HG02973 (cell line): ENCODE results near the gene SLC35F3.
"Not testable (repeated sequence)": the region's sequence is repeated elsewhere in the genome, so short reads cannot be mapped to it uniquely, and the experiment has no call there.

Experiments used
- ATAC-seq: cut with Tn5 transposase; IDR thresholded peaks from one replicate; pipeline ENCODE4 v1.9.1; 2021; ENCODE audit warnings: moderate library complexity; ENCODE audit not compliant: unreplicated experiment

SLC35F3 gene

DNA sequence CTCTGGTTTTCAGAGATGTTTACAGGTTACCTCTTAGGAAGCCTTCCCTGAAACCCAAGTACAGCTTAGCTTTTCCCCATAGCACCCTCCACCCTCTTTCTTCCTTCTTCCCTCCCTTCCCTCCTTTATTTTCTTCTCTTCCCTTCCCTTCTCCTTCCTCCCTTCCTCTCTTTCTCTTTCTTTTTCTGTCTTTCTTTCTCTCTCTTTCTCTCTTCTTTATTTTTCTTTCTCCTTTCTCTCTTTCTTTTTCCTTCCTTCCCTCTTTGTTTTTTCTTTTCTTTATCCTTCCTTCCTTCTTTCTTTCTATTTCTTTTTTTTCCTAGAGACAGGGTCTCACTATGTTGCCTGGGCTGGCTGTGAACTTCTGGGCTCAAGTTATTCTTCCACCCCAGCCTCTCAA, 231.6 kb downstream of the SLC35F3 start:
- ATAC-seq = no peak

DNA sequence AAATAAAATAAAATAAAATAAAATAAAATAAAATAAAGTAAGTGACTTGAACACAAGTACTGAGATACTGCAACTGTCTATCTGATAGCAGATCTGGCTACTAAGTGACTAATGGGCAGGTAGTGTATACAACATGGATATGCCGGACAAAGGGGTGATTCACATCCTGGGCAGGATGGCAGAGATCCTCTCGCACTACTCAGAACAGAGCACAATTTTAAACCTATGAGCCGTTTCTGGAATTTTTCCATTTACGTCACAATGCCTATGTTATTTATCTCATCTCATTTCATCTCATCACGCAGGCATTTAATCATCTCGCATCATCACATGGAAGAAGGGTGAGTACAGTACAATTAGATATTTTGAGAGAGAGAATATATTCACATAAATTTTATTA, 235.5 kb downstream of the SLC35F3 start:
- ATAC-seq = no peak

DNA sequence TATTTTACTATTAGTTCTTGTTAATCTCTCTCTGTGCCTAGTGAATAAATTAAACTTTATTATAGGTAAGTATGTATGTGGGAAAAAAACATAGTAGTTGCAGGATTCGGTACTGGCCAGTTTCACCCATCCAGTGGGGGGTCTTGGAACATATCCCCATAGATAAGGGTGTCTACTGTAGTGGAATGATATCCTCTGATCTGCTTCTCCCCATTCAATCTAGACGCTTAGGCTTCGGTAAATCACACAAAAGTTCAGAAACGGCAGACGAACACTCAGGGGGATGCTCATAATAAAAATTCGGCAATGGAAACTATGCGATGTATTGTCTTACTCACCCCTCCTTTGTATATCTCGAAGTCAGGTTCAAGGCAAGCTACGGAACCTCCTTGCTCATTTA, 235.9 kb downstream of the SLC35F3 start:
- no peak for ATAC-seq

DNA sequence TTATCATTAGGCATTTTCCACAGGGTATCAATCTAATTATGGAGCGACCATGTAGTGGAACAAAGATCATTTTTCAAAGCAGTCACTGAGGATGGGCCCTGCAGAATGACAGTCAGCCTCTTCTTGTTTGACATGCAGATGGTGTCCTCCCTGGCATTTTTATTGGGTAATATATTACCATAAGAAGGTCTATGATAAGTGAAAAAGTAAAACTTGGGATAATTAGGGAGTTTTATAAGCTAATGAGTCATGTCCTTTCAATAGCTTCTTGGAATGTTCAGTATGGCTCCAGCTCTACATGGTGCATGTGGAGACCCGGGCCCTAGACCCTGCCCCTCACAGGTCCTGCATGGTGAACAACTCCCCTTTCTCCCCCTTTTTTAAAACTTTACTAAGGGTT, 236.5 kb downstream of the SLC35F3 start:
- ATAC-seq = no peak

DNA sequence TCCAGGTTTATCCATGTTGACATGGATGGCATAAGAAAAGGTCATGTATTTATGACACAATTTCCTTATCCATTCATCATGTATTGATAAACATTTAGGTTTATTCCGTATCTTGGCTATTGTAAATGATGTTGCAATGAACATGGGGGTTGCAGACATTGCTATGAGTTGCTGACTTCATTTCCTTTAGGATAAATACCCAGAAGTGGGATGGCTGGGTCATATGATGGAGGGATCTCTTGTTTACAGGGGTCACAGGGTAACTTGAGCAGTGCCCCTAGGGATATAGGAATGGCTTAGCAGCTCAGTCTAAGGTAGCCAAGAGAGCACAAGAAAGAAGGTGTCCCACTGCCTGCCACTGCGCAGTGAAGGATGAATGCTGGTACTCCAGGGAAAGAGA, 239.2 kb downstream of the SLC35F3 start:
- no peak for ATAC-seq

DNA sequence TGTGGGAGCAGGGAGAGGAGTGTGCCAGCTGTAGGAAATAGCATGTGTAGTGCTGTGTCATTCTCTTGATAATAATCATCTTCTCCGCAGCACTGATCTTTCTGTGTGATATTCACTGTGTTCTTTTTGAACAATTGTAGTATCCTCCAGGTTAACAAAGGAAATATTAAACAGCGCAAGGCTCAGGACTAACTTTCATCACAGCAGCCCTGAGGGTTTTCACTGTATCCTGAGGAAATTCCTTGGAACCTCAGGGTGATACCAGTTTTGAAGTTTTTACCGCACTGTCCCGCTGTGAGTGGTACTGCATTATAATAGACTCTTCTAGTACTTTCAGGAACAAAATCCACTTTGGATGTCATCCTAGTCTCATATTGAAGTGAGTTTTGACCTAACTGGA, 240.4 kb downstream of the SLC35F3 start:
- no peak for ATAC-seq

DNA sequence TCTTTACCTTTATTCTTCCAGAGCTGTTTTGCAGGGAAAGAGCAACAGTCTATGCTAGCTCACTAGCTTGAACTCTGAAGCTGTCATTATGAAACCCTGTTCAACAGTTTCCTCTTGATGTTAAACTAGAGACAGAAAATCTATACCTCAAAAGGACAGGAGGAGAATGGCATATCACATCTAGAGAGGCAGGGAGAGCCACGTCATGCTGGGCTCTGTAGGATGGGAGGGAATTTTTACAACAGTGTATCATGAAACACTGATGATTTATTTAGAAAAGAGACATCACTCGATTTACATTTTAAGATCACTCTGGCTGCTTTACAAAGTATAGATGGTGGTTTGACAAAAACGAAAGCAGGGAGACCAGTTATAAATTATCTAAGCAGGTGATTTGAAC, 243.9 kb downstream of the SLC35F3 start:
- no peak for ATAC-seq

DNA sequence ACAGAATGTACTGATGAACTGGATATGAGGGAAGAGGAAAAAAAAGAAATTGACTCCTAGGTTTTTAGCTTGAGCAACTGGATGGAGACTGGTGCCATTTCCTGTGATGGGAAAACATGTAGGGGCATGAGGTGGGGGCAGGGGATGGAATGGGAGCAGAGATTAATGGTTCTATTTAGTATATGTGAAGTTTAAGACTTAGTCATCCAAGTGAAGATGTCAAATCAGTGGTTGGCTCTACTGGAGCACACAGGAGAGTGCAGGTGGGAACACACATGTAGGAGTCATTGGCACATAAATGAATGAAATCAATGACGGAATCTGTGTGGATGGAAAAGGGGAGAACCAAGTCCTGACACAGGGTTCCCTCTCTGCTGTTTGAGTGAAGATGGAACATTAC, 244.3 kb downstream of the SLC35F3 start:
- no peak for ATAC-seq

DNA sequence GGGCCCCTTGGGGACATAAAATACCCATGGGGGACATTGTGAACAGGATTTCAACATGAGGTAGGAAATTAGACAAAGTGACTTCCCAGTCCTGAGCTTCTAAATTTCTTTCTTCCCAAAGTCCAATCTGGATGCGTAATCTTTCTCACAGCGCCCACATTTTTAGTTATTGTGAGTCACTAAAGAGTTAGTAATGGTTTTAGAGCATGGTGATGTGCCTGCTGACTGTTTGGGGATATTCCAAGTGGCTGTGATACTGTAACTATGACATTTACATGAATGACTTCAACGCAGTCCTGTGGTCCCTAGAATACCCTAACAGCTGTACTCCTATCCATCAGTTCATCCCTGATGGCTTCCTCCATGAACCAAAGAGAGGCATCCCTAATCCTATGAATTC, 244.7 kb downstream of the SLC35F3 start:
- no peak for ATAC-seq

DNA sequence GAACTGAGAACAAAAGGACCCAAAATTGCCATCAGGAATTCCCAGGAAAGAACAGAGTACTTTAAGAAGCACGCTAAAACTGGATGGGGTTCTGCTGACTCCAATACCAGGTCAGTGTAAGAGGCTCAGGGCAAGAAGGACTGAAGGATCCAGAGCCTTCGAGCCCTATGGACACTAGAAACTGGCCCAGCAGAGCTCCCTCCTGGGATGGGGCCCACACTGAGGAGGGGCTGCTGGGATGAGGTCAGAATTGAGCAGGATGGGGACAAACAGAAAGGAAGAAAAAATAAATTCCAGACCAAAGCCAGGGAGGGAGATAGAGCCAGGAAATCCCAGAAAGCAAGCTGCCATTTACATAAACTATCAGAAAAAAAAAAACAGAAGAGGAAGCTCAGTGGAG, 246.4 kb downstream of the SLC35F3 start:
- no peak for ATAC-seq

DNA sequence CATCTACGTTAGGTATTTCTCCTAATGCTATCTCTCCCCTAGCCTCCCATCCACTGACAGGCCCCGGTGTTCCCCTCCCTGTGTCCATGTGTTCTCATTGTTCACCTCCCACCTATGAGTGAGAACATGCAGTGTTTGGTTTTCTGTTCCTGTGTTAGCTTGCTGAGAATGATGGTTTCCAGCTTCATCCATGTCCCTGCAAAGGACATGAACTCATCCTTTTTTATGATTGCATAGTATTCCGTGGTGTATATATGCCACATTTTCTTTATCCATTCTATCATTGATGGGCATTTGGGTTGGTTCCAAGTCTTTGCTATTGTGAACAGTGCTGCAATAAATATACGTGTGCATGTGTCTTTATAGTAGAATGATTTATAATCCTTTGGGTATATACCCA, 247.9 kb downstream of the SLC35F3 start:
- not testable (repeated sequence) for ATAC-seq

DNA sequence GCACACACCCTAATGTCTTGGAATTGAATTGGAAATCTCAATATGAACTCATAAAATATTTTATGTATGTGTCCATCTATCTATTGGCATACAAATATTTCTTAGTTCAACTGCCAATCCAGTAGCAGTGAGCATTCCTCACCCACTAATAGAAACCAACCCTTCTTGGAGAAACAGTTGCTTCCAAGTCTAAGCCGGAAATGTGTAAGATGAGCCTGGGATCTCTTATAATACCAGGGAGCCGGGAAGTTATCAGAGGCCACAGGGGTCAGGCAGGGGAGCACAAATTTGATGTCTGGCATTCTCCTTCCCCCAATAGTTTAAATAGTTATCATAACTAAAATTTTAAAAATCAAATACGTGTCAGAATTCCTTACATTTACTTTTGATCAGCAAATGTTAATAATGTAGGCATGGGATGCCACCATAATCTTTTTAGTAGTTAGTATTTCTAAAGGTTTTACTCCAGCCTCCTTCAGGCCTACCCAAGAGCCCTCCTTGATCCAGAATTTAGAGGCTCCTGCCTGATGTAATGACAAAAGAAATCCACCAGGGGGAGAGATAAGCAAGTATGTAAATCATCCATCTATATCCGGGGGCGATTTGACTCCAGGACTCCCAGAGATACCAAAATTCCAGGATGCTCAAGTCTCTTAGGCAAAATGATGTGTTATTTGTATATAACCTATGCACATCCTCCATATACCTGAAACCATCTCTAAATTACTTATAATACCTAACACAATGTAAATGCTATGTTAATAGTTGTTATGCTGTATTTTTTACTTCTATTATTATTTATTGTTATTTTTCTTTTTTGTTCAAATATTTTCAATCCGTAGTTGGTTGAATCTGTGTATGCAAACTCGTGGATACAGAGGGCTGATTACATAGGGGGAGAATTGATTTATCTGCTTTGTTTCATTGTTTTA, 250.1 kb downstream of the SLC35F3 start:
- no peak for ATAC-seq

DNA sequence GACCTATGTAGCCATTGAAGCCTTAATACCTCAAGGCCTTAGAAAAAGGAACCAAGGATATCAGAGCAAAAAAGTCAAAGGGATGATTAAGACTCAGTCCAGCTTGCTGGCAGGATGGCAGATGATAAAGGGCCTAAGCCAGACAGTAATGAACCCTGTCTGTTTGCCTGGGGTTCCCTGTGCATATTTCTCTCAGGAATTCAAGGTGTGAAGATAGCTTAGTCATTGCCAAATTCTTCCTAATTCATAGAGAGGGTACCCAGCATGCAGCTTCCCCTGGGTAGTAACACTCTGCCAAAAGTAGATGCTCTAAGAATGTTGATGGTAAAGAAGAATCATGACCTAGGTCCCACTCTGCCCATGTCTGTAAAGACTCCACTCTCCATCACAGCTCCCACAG, 258.2 kb downstream of the SLC35F3 start:
- no peak for ATAC-seq

DNA sequence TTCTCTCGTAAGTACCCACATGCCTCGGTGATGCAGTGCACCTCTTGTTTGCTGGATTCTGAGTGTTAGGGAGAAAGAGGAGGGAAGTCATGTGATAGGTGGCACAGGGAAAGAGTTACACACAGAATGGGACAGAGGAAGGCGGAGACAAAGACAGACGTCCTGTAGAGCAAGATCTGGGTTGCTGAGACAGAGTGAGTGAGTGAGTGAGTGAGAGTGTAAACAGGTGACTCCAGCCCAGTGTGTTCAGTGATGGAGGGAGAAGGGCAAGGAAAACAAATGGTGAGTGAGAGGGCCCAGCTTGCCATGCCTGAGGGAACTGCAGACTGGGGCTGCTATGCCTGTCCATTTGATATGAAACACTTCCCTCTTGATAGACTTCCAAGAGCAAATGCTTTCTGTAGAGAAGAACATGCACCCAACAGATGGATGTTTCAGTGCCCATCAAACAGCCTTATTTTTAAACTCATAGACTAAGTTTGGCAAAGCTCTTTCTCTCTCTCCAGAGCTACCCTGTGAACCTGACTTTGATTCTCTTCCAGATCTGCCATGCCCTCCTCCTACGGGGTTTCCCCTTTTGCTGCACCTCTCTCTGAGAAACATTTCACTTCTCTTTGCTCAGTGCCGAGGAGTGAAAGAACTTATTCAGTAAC, 258.9 kb downstream of the SLC35F3 start:
- no peak for ATAC-seq

DNA sequence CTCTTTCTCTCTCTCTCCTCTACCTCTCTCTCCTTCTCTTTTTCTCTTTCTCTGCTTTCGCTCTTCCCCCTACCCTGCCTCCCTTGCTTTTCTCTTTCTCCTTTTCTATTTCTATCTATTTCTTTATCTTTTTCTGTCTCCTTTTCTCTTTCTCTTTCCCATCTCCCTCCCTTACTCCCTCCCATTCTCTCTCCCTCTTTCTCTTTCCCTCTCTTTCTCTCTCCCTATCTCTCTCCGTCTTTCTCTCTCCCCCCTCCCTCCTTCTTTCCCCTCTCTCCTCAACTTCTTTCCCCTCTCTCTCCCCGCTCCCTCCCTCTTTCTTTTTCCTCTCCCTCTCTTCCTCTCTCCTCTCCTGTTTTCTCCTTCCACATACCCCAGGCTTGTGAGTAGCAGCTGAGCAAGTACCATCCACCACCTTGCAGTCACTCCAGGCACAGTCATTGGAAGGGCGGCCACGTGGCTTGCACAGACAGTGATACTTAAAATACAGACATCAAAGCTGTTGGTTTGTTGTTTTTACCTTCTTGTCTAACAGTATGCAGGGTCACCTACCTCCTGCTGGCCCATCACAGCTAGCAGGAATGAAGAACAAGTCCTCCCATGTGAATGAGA, 259.7 kb downstream of the SLC35F3 start:
- no peak for ATAC-seq

DNA sequence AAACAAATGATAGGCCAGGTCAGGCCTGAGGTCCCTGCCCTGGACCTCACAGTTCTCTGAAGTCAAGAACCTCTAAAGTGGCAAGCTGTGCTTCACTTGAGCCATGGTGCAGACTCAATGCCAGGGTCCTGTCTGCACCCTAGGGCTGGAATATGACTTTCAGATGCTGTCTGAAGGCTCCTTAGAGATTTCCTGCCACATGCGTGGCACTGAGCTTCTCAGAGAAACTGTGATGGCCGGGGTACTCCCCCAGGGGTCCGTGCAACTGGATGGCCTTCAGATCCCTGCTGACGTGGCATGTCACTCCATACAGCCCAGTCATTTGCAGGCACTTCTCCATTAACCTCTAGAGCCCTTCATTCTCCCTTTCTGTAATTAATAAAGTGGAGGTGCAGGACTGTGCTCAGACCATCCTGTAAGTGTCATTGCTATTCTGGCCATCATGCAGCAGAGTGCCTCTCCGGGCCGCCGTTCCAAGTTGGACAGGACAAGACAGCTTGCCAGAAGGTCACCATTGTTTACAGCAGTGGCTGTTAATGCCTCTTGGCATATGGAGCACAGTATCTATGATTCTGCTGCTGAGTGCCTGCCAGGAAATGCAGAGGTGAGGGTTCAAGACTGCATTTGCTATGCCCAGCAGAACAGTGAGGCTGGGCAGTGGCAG, 263.7 kb downstream of the SLC35F3 start:
- no peak for ATAC-seq

DNA sequence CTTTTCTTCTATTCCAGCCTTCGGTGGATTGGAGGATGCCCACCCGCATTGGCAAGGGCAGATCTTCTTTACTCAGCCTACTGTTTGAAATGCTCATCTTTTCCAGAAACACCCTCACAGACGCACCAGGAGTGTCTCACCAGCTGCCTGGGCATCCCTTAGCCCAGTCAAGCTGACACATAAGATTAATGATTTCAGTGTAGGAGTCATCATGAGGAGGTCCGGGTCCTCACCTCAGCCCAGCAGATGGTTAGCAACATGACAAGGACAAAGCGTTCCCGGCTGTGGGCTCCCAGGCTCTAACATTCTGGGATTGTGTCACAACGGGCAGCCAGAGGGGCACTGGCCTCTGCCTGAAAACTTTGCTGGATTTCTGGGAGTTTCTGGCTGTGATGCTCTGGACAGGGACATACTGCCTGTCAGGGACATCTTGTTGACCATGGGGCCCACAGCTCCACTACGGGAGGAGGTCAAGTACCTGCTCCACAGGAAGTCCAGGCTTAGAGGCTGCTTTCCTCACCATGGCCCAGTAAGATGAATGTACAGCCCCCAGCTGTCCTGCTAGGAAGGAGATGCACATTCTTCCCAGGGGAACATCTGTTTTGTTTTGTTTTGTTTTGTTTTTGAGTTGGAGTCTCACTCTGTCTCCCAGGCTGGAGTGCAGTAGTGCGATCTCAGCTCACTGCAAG, 264.8 kb downstream of the SLC35F3 start:
- ATAC-seq = no peak

DNA sequence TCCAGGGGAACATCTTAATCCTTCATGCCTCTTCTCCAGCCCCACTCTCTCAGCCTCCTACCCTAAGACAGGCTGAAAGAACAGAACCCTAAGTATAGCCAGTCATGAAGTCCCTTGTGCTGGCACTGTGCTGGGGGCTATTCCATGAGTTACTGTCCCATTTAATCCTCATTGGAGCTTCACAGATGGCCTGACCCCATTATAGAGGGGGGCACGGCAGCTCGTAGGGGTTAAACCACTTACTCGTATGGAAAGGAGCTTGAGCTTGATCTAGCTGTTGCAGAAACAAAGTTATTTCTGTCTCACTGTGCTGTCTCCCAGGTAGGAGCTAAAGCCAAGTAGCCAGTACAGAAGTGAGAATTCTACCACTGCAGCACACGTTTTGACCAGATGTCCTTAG, 265.6 kb downstream of the SLC35F3 start:
- ATAC-seq = no peak

DNA sequence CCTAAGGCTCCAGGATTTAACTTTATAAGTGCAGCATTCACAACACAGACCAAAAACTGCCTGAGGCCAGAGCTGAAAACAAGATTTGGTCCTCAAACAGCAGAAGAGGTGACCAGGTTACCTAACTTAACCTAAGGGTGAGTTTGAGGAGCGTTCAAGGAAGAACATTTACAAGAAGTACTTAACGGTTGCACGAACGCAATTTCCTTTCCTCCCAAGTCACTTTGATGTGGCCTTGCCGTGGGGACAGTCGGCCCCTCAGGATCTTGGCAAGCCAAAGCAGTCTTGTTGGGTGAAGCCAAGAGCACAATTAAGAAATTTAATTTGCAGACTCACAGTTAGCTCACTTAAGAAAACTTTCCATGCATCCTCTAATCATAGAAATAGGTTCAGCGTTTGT, 266.1 kb downstream of the SLC35F3 start:
- ATAC-seq = no peak

DNA sequence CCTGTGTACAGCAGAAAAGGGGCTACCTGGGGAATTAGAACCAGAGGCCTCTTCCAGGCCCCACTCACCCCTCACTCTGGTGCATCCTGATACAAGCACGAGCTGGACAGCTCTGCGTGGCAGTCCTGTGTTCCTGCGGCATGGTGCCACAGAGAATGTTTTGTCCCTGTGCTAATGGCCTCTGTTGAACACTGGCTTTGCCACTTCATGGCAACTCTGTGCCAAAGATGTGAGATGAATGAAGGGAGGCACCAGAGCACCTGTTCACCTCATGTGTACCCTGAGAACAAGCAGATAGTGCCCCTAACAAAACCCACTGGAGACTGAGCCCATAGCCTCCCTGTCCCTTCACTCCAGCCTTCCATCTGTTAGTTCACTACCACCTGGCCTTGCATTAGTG, 269.5 kb downstream of the SLC35F3 start:
- ATAC-seq = no peak

DNA sequence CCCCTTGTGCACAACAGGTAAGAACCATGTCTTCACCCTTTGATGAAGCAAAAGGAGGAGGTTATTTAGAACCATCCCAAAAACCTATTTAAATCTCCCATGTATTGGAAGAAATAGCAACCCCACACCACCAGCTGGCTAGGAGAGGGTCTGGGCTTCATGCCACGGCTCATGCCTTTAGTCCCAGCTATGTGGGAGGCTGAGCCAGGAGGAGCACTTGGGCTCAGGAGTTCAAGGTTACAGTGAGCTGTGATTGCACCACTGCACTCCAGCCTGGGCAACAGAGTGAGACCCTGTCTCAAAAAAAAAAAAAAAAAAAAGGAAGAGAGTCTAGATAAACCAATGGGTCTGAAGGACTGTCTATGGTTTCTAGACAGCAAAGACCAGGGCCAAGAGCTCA, 270.9 kb downstream of the SLC35F3 start:
- ATAC-seq = no peak
